Mucosa of rectum (tissue), 2 donors: Measurements from ENCODE around the gene MLST8.
A peak's percentile ranks its signal among the peaks of the same experiment; 100 is the strongest.

Experiments
- H3K27ac ChIP-seq, 2 donors: one replicate each; pipeline ENCODE4 v1.7.0; 2013; ENCODE audit warnings: inconsistent platforms in 2 of 2, low read depth in 2 of 2, low read length in 2 of 2
- H3K27me3 ChIP-seq, 2 donors: one replicate each; pipeline ENCODE4 v1.7.0; 2013; ENCODE audit warnings: low read length in 2 of 2; ENCODE audit not compliant: control insufficient read depth in 2 of 2, insufficient read depth in 2 of 2
- H3K36me3 ChIP-seq, 2 donors: one replicate each; pipeline ENCODE4 v1.7.0; 2013; ENCODE audit warnings: low read length in 2 of 2; ENCODE audit not compliant: control insufficient read depth in 2 of 2, insufficient read depth in 2 of 2
- H3K4me1 ChIP-seq, 2 donors: one replicate each; pipeline ENCODE4 v1.7.0; 2013; ENCODE audit warnings: low read length in 2 of 2, mild to moderate bottlenecking in 1 of 2; ENCODE audit not compliant: control insufficient read depth in 2 of 2, insufficient read depth in 2 of 2
- H3K4me3 ChIP-seq, 2 donors: one replicate each; pipeline ENCODE4 v1.7.0; 2013; ENCODE audit warnings: low read length in 2 of 2
- H3K9ac ChIP-seq, 2 donors: one replicate each; pipeline ENCODE4 v1.7.0; 2013; ENCODE audit warnings: low read length in 2 of 2, low read depth in 1 of 2, mild to moderate bottlenecking in 1 of 2
- H3K9me3 ChIP-seq, 2 donors: one replicate each; pipeline ENCODE4 v1.7.0; 2013; ENCODE audit warnings: low read length in 2 of 2; ENCODE audit not compliant: control insufficient read depth in 2 of 2
- donor health status: healthy.
- donor health status: Normal muscosa, but diverticular disease.

Gene MLST8

GRCh38 chr16:2205104-2205966 lies at the start of gene MLST8:
MLST8 (plus strand) TSS chr16:2205454; CDS start chr16:2206086, 632 bp downstream.
- Histone ChIP-seq H3K9ac (peak within 1 kb of the TSS; percentile 87 to 97), H3K4me1 (peaks cover 12 to 13% of the 10 kb centered on the region in 2 donors)

GRCh38 chr16:2155977-2156848 lies 49.0 kb upstream of the MLST8 start:
- Histone ChIP-seq H3K9me3 (no peaks in the 10 kb centered on the region), H3K9ac (peak overlapping the region; percentile 79 to 80), H3K4me1 (peaks cover 75 to 85% of the 10 kb centered on the region in 2 donors), H3K27ac (peak overlapping the region; percentile 67 to 80), H3K27me3 (no peaks in the 10 kb centered on the region), H3K36me3 (peaks cover 3 to 8% of the 10 kb centered on the region in 2 donors), H3K4me3 (peak overlapping the region; percentile 83 to 87)

More at GRCh38 chr16:2205104-2205966, at the start of gene MLST8:
- Histone ChIP-seq H3K4me3 (peak within 1 kb of the TSS; percentile 90 to 100), H3K9me3 (no peaks in the 10 kb centered on the region), H3K27me3 (no peaks in the 10 kb centered on the region), H3K36me3 (peaks cover 11 to 17% of the 10 kb centered on the region in 2 donors), H3K27ac (peak within 1 kb of the TSS; percentile 95 to 97)

- peaks cover 0 to 2% of the 10 kb centered on the region in 2 donors for H3K36me3 ChIP-seq
- H3K4me3 ChIP-seq, result peak overlapping the region; percentile 83 to 87
- H3K27me3 ChIP-seq, result no peaks in the 10 kb centered on the region
- peak overlapping the region; percentile 66 to 80 for H3K27ac ChIP-seq
- peaks cover 73 to 85% of the 10 kb centered on the region in 2 donors for H3K4me1 ChIP-seq
- H3K9ac ChIP-seq, result peak overlapping the region; percentile 56 to 79
- no peaks in the 10 kb centered on the region for H3K9me3 ChIP-seq
These were observed 48.4 kb upstream of the MLST8 start for GRCh38 chr16:2156849-2157224.

- H3K9ac ChIP-seq, result peak overlapping the region; percentile 32 to 79
- H3K9me3 ChIP-seq, result no peaks in the 10 kb centered on the region
- H3K27me3 ChIP-seq, result no peaks in the 10 kb centered on the region
- no peaks in the 10 kb centered on the region for H3K36me3 ChIP-seq
- peak overlapping the region; percentile 66 to 80 for H3K27ac ChIP-seq
- peak overlapping the region; percentile 31 to 83 for H3K4me3 ChIP-seq
- peaks cover 66 to 82% of the 10 kb centered on the region in 2 donors for H3K4me1 ChIP-seq
These were observed 47.6 kb upstream of the MLST8 start for GRCh38 chr16:2157480-2158261.

DNA sequence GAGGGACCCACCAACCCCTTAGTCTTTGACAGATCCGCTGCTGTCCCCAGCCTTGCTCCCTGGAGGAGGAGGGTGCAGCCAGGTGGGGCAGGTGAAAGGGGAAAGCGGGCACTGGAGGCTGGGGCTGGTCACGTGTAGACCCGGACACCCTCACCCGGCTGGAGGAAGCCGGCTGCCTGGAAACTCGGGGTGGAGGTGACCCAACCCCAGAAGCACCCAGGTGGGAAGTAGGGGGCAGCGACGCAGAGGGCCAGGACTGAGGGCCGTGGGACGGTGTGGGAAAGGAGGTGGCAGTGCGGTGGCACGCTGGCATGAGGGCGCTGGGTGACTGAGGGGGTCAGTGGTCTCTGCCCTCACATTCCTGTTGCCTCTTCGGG lies 47.0 kb upstream of the MLST8 start:
- Histone ChIP-seq H3K36me3 (no peaks in the 10 kb centered on the region), H3K27ac (peak overlapping the region; percentile 66 to 80), H3K4me3 (no peak overlapping the region), H3K9ac (peak overlapping the region in 1 of 2 donors; percentile 79), H3K9me3 (no peaks in the 10 kb centered on the region), H3K4me1 (peaks cover 66 to 82% of the 10 kb centered on the region in 2 donors), H3K27me3 (no peaks in the 10 kb centered on the region)

- H3K9me3 ChIP-seq, result no peaks in the 10 kb centered on the region
- H3K36me3 ChIP-seq, result no peaks in the 10 kb centered on the region
- peak overlapping the region; percentile 66 to 80 for H3K27ac ChIP-seq
- peak overlapping the region; percentile 23 to 54 for H3K9ac ChIP-seq
- H3K4me1 ChIP-seq, result peaks cover 62 to 77% of the 10 kb centered on the region in 2 donors
- no peaks in the 10 kb centered on the region for H3K27me3 ChIP-seq
- H3K4me3 ChIP-seq, result peak overlapping the region; percentile 2 to 19
These were observed 45.9 kb upstream of the MLST8 start for GRCh38 chr16:2159175-2159838.

GRCh38 chr16:2160915-2161551 lies 44.2 kb upstream of the MLST8 start:
- peaks cover 58 to 70% of the 10 kb centered on the region in 2 donors for H3K4me1 ChIP-seq
- no peak overlapping the region for H3K4me3 ChIP-seq
- no peaks in the 10 kb centered on the region for H3K27me3 ChIP-seq
- peaks cover 5 to 6% of the 10 kb centered on the region in 2 donors for H3K36me3 ChIP-seq
- H3K27ac ChIP-seq, result peak overlapping the region; percentile 48
- H3K9me3 ChIP-seq, result no peaks in the 10 kb centered on the region
- no peak overlapping the region for H3K9ac ChIP-seq

DNA sequence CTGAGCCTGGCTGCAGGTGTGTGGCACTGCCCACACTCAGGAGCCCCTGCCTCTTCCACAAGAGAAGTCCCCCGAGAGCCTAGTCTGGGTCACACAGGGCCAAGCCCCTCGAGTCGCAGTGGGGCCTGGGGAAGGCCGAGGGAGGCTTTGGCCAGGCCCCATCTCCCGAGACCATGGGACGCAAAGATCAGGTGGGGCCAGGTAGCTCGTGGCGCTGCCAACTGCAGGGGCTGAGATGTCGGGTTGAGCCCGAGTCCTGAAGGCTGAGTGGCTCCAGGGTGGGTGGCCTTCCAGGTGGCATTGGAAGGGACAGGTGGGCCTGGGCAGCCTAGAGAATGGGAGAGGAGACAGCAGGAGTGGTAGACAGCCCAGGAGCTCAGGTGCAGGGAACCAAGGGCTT lies 43.3 kb upstream of the MLST8 start:
- peaks cover 50 to 61% of the 10 kb centered on the region in 2 donors for H3K4me1 ChIP-seq
- no peaks in the 10 kb centered on the region for H3K9me3 ChIP-seq
- H3K36me3 ChIP-seq, result peaks cover 9 to 12% of the 10 kb centered on the region in 2 donors
- H3K4me3 ChIP-seq, result no peak overlapping the region
- H3K9ac ChIP-seq, result no peak overlapping the region
- no peaks in the 10 kb centered on the region for H3K27me3 ChIP-seq
- H3K27ac ChIP-seq, result peak overlapping the region in 1 of 2 donors; percentile 12

DNA sequence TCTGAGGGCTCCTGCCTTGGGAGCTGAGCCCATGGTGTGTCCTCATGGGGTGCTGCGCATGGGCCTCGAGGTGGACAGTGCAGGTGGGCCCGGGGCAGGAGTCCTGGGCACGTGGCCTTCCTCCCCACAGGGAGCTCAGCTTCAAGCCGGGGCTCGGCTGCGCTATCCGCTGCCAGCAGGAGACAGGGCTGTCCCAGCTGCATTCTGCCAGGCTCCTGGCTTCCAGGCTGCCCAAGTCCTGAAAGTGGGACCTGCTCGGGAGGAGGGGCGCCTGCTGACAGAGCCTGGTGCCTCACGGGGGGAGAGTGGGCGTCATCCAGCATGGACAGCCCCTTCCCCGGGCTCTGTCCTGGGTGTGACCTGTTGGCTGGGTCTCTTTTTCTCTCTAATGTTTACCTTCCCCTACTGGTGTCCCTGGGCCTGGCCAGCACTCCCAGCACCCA lies 42.6 kb upstream of the MLST8 start:
- Histone ChIP-seq H3K27ac (peak overlapping the region; percentile 71 to 90), H3K36me3 (peaks cover 14 to 16% of the 10 kb centered on the region in 2 donors), H3K9me3 (no peaks in the 10 kb centered on the region), H3K4me1 (peaks cover 42 to 53% of the 10 kb centered on the region in 2 donors), H3K9ac (peak overlapping the region in 1 of 2 donors; percentile 47), H3K27me3 (no peaks in the 10 kb centered on the region), H3K4me3 (peak overlapping the region in 1 of 2 donors; percentile 4)
